GM21528 (cell line): ENCODE results near the gene MIP.
"Not testable (repeated sequence)": the region's sequence is repeated elsewhere in the genome, so short reads cannot be mapped to it uniquely, and the experiment has no call there.

Experiments used
- ATAC-seq: cut with Tn5 transposase; IDR thresholded peaks from one replicate; pipeline ENCODE4 v1.9.1; 2021; ENCODE audit warnings: mild to moderate bottlenecking, moderate library complexity; ENCODE audit not compliant: unreplicated experiment, low FRiP score

The MIP gene

DNA sequence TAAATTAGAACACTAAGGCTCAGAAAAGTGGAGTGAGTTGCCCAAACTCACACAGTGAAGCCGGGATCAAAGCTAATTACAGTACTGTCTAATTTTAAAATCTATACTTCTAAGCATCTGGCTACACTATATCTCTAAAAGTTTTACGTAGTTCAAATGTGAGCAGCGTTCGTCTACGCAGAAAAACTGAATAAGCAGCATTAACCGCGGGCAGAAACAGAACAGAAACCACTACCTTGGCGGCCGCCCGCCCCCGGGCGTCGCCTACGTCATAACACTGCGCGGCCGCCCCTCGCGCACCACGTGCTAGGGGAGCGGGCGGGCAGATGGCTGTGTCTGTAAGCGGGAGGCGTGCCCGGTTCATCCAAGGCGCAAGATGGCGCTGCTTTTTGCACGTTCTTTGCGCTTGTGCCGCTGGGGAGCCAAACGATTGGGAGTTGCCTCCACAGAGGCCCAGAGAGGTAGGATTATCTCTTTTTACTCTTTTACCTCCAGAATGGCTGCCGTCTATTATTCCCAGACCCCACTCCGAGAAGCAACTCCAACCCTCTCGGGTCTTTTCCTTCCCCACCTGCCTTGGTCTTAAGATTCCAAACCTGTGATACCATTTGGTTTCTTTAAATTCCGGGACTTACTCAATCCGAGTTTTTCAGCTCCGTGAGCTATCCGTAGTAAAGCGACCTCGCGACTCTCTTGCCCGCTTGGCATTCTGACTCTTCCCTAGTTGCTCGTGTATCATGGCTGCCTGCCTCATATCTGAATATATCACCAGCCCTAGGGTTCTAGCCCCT, 14.0 kb upstream of the MIP start, which contains the start of gene SPRYD4:
TSS of gene SPRYD4 (plus strand) at position 363 of the 791 bp plus-strand sequence. CDS start at position 377, 14 bp downstream.
- peak; percentile 78 for ATAC-seq

DNA sequence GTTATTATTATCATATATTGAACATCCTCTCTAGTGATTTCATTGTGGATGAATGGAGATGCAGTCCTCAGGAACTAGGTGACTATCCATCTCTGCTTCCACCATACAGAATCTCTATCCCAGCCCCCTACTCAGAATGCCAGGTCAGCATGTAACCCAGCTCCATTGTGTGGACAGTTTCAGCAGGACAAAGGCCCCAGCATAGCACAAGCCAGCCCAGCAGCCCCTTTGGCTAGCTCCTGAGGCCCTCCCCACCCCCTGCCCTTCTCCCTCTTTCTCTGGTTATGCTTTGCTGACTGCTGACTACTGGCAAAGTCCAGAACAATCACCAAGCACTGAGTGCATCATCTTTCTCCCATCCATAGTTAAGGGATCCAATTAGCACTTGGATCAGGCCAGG, 8.1 kb upstream of the MIP start:
- ATAC-seq: no peak

GRCh38 chr12:56461235-56462159, 7.0 kb upstream of the MIP start:
- no peak for ATAC-seq

DNA sequence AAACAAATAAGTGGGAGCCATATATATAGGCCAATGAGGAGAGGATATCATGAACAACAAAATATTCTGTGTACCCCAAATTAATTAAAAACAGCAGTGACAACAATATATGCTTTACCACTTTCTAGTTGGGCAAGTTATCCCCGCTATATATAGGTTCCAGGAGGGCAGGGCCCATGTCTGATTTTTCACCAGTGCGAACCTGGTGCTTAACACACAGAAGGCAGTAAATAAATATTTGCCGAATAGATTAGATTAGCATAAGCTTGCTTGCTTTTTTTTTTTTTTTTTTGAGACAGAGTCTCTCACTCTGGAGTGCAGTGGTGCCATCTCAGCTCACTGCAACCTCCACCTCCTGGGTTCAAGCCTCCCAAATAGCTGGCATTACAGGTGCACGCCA, 3.4 kb upstream of the MIP start:
- no peak for ATAC-seq

GRCh38 chr12:56451147-56451546, 3.3 kb downstream of the MIP start:
- ATAC-seq: no peak

GRCh38 chr12:56450241-56450640, 4.2 kb downstream of the MIP start:
- no peak for ATAC-seq

GRCh38 chr12:56449622-56449984, 4.9 kb downstream of the MIP start:
- ATAC-seq: no peak

DNA sequence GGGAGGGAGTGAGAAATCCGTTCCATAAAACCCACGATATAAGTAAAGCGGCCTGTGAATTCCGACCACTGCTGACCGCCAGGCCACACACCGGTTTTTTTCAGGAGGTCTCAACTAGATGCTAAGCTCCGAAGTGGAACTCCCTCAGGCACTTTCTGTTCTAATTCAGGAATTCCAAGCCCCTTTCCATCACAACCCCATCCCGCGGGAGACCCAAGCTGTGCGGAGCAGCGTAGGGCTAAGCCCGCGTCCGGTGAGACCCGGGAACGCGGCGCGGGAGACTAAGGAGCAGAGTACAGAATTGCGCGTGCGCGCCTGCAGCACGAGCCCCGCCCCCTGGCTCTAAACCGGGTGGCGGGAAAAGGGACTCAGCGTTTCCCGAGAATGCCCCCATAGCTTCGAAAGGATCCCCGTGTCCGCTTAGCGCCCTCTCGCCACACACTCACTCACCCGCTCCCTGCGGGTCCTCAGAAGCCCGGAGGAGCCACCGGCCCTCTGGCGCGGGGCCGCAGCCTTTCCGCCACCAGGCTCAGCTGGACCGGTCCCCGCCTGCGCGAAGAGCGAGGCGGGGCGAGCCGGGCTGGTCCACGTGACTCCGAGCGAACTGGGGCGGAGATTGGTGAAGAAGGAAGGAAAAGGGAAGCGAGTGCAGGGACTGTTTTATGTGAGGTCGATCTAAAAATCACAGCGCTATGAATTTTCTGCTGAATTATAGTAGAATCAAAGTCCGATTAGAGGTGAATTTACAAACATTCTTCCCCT, 5.4 kb downstream of the MIP start, which contains the start of gene TIMELESS:
TSS of gene TIMELESS (minus strand) at position 567 of the 762 bp plus-strand sequence. CDS start 15,256 bp downstream, outside the sequence.
- ATAC-seq: peak; percentile 88

DNA sequence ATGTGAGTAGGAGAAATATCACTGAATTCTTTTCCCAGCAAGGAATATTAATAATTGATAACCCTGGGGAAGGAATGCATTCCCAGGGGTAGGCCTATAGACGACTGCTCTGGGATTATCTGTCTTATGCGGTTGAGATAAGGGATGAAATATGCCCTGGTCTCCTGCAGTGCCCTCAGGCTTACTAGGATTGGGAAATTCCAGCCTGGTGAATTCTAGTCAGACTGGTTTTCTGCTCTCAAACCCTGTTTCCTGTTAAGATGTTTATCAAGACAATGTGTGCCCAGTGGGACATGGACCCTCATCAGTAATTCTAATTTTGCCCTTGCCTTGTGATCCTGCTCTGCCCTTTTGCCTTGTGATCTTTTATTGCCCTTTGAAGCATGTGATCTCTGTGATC, 11.2 kb downstream of the MIP start:
- ATAC-seq: not testable (repeated sequence)

GRCh38 chr12:56437430-56438176, 16.9 kb downstream of the MIP start:
- no peak for ATAC-seq

- no peak for ATAC-seq
These were observed 19.6 kb downstream of the MIP start for GRCh38 chr12:56434828-56435227.

- no peak for ATAC-seq
These were observed 22.6 kb downstream of the MIP start for GRCh38 chr12:56431850-56432249.

DNA sequence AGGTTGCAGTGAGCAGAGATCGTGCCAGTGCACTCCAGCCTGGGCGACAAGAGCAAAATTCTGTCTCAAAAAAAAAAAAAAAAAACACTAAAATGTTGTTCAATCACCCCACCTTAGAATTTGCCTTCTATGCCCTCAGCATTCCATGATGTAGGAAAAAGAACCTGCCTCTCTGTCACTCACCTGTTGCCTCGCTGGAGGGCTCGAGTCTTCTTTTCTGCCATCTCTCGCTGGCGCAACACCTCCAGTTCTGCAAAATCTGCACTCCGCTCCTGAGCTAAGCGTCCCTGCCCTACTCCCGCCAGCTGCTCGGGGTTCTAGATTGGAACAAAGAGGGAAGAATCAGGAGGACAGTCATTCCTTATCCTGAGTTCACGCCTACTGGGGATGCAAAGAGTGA, 23.2 kb downstream of the MIP start:
- ATAC-seq: no peak

GRCh38 chr12:56425940-56426438, 28.5 kb downstream of the MIP start:
- no peak for ATAC-seq

DNA sequence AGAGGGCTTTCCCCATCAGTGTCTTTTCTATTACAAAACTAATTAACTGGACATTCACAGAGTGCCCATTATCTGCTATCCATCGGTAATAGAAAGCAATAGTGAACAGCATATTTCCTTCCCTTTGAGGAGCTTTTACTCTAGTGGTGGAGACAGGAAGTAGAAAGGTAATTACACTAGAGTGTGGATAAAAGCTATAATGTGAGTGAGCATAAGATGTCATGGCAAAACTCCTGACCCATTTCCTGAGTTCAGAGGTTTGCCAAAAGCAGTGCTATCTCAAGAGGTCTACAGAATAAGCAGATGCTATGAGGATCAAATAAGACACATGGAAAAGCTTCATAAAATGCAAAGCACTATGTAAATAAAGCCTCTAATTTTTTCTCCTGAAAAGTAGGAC, 29.3 kb downstream of the MIP start:
- ATAC-seq: no peak

- no peak for ATAC-seq
These were observed 34.0 kb downstream of the MIP start for GRCh38 chr12:56420411-56420810.

GRCh38 chr12:56417739-56418138, 36.7 kb downstream of the MIP start:
- no peak for ATAC-seq

DNA sequence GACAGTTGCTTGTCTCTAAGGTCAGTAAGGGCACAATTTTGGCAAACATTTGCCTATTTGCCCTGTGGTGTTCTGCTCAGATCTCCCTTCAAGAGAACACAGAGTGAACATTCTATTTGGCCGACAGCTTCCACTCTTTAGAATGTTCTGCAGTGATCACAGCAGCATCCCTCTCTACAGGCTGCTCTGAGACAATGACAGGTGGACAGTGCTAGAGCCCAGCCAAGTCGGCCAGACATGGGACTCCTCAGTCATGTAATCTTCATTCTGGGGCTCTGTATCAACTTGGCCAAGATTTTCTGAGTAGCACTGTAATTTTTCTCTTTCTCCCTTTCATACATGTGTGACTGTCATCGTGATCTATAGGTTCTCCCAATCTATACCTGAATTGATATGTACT, 40.1 kb downstream of the MIP start:
- no peak for ATAC-seq

GRCh38 chr12:56413392-56413791, 41.1 kb downstream of the MIP start:
- ATAC-seq: no peak
